ENCODE data around the gene MYCBPAP. TPM values are rescaled to one million over a fixed set of nuclear protein-coding genes. Genes with fewer than 3 reads are reported as not detected.

Gene MYCBPAP
- total and polyA plus RNA-seq, 11 donors, result 0.29 to 2.4 (median 0.76) TPM; not detected in 1

DNA sequence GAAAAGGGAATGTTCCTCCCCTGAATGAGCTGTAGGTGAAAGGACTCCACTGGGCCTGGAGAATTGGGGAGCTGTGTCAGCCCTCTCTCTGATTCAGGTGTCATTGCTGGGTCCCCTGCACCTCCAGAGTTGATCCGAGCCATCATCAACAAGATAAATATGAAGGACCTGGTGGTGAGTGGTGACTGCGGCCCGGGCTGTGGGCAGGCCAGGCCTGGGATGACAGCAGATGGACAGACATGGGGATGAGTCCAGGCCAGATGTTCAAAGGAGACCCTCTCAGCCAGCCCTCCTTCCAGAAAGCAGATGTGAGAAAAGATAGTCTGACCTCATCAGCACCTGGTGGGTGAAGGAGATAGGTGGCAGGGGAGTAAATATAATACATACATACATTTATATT is 44.1 kb upstream of the MYCBPAP start:
- no peak overlapping the region for H3K4me3 ChIP-seq
- H3K27me3 ChIP-seq, result peaks cover 7 to 16% (median 14%) of the 10 kb centered on the region in 9 donors
- 87 to 100% (median 93%) methylated on average over 3 of the region's 3 CpGs for WGBS, 4 donors
- H3K4me1 ChIP-seq, result peaks cover 0 to 13% (median 9%) of the 10 kb centered on the region in 12 donors
- TF ChIP-seq CTCF (IDR thresholded peaks at IDR 0.05), result no peak
- TF ChIP-seq POLR2A (IDR thresholded peaks at IDR 0.05), result no peak
- ATAC-seq (no peak), DNase-seq (no peak)
- intact Hi-C loops (cut with DNase I), result loop anchor here in 1 of 10 donors (5.0 kb wide), 1 partner anchor 52 kb away; no protein-coding TSS in a partner anchor
- H3K9me3 ChIP-seq, result no peaks in the 10 kb centered on the region
- no peak overlapping the region for H3K27ac ChIP-seq
- peaks cover 0 to 3% (median 0%) of the 10 kb centered on the region in 9 donors for H3K36me3 ChIP-seq

DNA sequence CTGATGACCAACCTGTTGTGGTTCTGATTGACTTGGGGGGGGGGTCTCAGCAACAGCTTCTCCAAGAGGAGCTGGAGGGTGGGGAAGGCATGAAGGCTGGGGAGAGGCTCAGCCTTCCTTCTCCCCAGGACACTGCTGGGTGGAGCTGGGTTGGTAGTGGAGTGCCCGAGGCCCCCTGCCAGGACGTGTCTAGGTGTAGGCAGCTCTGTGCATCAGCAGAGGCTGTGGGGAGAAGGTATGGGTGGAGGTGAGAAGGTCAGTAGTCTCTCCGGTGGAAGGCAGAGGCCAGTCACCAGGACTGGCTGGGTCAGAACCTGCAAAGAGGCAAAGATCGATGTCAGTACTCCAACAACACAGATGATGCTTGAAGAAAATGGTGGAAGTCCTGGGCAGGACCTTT is 43.5 kb upstream of the MYCBPAP start:
- H3K36me3 ChIP-seq, result peaks cover 0 to 3% (median 0%) of the 10 kb centered on the region in 9 donors
- peaks cover 7 to 21% (median 17%) of the 10 kb centered on the region in 9 donors for H3K27me3 ChIP-seq
- H3K4me3 ChIP-seq, result no peak overlapping the region
- no peak overlapping the region for H3K27ac ChIP-seq
- no peak for DNase-seq
- ATAC-seq, result no peak
- 82 to 88% (median 86%) methylated on average over 4 of the region's 4 CpGs for WGBS, 4 donors
- TF ChIP-seq POLR2A (IDR thresholded peaks at IDR 0.05) (no peak), CTCF (IDR thresholded peaks at IDR 0.05) (no peak)
- intact Hi-C loops (cut with DNase I), result loop anchor here in 1 of 10 donors (5.0 kb wide), 1 partner anchor 52 kb away; no protein-coding TSS in a partner anchor
- H3K4me1 ChIP-seq, result peaks cover 0 to 16% (median 11%) of the 10 kb centered on the region in 12 donors
- no peaks in the 10 kb centered on the region for H3K9me3 ChIP-seq

GRCh38 chr17:50465171-50465570 is 43.1 kb upstream of the MYCBPAP start:
- intact Hi-C loops (cut with DNase I), result no loop called here

DNA sequence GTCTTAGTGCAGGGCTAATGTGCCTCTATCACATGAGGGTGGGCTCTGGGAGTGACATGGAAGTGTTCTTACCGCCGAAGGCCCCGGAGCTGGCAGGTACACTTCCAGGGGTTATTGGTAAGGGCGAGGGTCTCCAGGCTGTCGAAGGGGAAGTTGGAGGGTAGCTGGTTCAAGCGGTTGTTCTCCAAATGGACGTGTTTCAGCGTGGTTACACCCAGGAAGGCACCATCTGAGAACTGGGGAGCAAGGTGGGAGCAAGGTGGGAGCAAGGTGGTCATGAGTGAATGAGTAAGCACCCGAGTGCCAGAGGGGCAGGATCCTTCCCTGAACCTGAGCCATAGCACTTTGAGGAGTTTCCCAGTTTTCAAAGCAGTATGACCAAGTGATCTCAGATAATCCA is 42.6 kb upstream of the MYCBPAP start:
- no peak for DNase-seq
- intact Hi-C loops (cut with DNase I), result no loop called here
- Histone ChIP-seq H3K4me3 (no peak overlapping the region), H3K27ac (no peak overlapping the region), H3K9me3 (no peaks in the 10 kb centered on the region), H3K4me1 (peaks cover 0 to 16% (median 11%) of the 10 kb centered on the region in 12 donors), H3K36me3 (peaks cover 0 to 3% (median 0%) of the 10 kb centered on the region in 9 donors), H3K27me3 (peaks cover 7 to 23% (median 17%) of the 10 kb centered on the region in 9 donors)
- 94 to 96% (median 95%) methylated on average over 9 of the region's 9 CpGs for WGBS, 4 donors
- no peak for ATAC-seq
- TF ChIP-seq CTCF (IDR thresholded peaks at IDR 0.05), result no peak
- no peak for TF ChIP-seq POLR2A (IDR thresholded peaks at IDR 0.05)

More at GRCh38 chr17:50465171-50465570, 43.1 kb upstream of the MYCBPAP start:
- no peak overlapping the region for H3K4me3 ChIP-seq
- H3K9me3 ChIP-seq, result no peaks in the 10 kb centered on the region
- H3K36me3 ChIP-seq, result peaks cover 0 to 3% (median 0%) of the 10 kb centered on the region in 9 donors
- ATAC-seq, result no peak
- peaks cover 7 to 23% (median 17%) of the 10 kb centered on the region in 9 donors for H3K27me3 ChIP-seq
- no peak for DNase-seq
- H3K27ac ChIP-seq, result no peak overlapping the region
- TF ChIP-seq CTCF (IDR thresholded peaks at IDR 0.05) (no peak), POLR2A (IDR thresholded peaks at IDR 0.05) (no peak)
- H3K4me1 ChIP-seq, result peaks cover 0 to 16% (median 11%) of the 10 kb centered on the region in 12 donors
- WGBS, 4 donors, result 94 to 98% (median 97%) methylated on average over 5 to 6 of the region's 6 CpGs
